ENCODE data around the gene G0S2. TPM values are rescaled to one million over a fixed set of nuclear protein-coding genes. Genes with fewer than 3 reads are reported as not detected.

G0S2 gene
- polyA plus RNA-seq, 1 donor (not counting 4 experiments of a cell fraction or from before 2014, with no cell fraction given), result 46.2 TPM

DNA sequence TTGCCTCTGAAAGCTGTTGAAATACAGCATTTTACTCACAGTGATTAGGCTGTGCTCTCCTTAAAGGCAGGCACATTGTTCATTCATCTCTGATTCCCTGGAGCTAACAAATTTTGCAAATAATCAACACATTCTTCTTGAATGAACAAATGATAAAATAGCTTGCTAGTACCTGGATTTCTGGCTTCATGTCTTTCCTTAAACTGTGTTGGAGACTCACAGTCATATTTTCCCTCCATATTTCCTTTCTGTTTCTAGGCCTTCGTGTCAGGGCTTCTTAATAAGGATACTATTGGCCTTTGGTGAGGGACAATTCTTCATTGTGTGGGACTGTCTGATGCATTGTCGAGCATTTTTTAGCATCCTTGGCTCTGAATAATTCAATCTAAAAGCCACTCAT is 39.1 kb downstream of the G0S2 start:
- H3K4me2 ChIP-seq (ENCODE audit: control insufficient read depth, extremely low read depth, insufficient read depth, low read depth, low read length), result no peak overlapping the region
- H3K36me3 ChIP-seq (ENCODE audit: control insufficient read depth in 2 of 2, extremely low read depth in 1 of 2, insufficient read depth in 2 of 2, low read length in 2 of 2), result no peaks in the 10 kb centered on the region
- no peak overlapping the region for H2AFZ ChIP-seq (ENCODE audit: control insufficient read depth, low read length)
- peaks cover 18% of the 10 kb centered on the region for H3K4me1 ChIP-seq (ENCODE audit: control insufficient read depth, extremely low read depth, insufficient read depth, low read length)
- H3K79me2 ChIP-seq (ENCODE audit: control insufficient read depth, insufficient read depth, low read length), result no peaks in the 10 kb centered on the region
- no peaks in the 10 kb centered on the region for H3K9me3 ChIP-seq (ENCODE audit: control insufficient read depth, low read depth, low read length)
- FAIRE-seq (no peak), DNase-seq (ENCODE audit: low read depth, low spot score) (no peak)
- no peaks in the 10 kb centered on the region for H4K20me1 ChIP-seq (ENCODE audit: control insufficient read depth, extremely low read depth, insufficient read depth, low read length)
- H3K9ac ChIP-seq (ENCODE audit: control insufficient read depth, extremely low read depth, insufficient read depth, low read length), result no peak overlapping the region
- dilution Hi-C loops (cut with MboI; ENCODE audit: extremely low pct_ligation_motif_present, low sequenced_read_pairs), result no loop called here
- TF ChIP-seq, protein P1, sequence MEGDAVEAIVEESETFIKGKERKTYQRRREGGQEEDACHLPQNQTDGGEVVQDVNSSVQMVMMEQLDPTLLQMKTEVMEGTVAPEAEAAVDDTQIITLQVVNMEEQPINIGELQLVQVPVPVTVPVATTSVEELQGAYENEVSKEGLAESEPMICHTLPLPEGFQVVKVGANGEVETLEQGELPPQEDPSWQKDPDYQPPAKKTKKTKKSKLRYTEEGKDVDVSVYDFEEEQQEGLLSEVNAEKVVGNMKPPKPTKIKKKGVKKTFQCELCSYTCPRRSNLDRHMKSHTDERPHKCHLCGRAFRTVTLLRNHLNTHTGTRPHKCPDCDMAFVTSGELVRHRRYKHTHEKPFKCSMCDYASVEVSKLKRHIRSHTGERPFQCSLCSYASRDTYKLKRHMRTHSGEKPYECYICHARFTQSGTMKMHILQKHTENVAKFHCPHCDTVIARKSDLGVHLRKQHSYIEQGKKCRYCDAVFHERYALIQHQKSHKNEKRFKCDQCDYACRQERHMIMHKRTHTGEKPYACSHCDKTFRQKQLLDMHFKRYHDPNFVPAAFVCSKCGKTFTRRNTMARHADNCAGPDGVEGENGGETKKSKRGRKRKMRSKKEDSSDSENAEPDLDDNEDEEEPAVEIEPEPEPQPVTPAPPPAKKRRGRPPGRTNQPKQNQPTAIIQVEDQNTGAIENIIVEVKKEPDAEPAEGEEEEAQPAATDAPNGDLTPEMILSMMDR (optimal IDR thresholded peaks at IDR 0.05 in 1 of 3, IDR thresholded peaks at IDR 0.05 in 1 of 3, conservative IDR thresholded peaks at IDR 0.05 in 1 of 3; ENCODE audit: extremely low read depth in 1 of 3, insufficient read depth in 2 of 3, low read length in 3 of 3), result no peak
- TF ChIP-seq EZH2 (IDR thresholded peaks at IDR 0.05; ENCODE audit: low read length), result no peak
- H3K27ac ChIP-seq (ENCODE audit: control insufficient read depth, insufficient read depth, low read length), result no peak overlapping the region
- no peak overlapping the region for H3K4me3 ChIP-seq (ENCODE audit: control insufficient read depth in 2 of 3, extremely low read depth in 1 of 3, insufficient read depth in 2 of 3, low read depth in 1 of 3, low read length in 3 of 3)
- no peaks in the 10 kb centered on the region for H3K9me1 ChIP-seq (ENCODE audit: control insufficient read depth, extremely low read depth, insufficient read depth, low read length)
- no peaks in the 10 kb centered on the region for H3K27me3 ChIP-seq (ENCODE audit: control insufficient read depth, extremely low read depth, insufficient read depth, low read length)

DNA sequence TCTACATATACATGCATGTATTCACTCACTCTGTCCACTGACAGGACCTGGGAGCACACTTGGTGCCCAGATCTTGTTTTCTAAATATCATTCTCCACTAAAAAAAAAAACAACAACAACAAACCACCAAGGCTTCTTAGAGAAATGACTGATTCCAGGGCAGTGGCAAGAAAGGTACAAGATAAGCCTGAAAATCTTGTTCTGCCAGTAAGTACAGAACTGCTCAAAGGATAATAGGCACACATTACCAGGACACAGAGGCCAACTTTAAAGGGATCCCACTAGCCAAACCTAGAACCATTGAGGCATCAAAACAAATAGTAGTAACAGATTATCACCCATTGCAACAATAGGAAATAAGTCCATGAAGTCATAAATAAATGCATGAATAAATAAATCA is 40.1 kb downstream of the G0S2 start:
- Histone ChIP-seq H3K9ac (ENCODE audit: control insufficient read depth, extremely low read depth, insufficient read depth, low read length) (no peak overlapping the region), H3K4me1 (ENCODE audit: control insufficient read depth, extremely low read depth, insufficient read depth, low read length) (peaks cover 15% of the 10 kb centered on the region), H3K9me3 (ENCODE audit: control insufficient read depth, low read depth, low read length) (no peaks in the 10 kb centered on the region), H3K4me2 (ENCODE audit: control insufficient read depth, extremely low read depth, insufficient read depth, low read depth, low read length) (no peak overlapping the region), H3K36me3 (ENCODE audit: control insufficient read depth in 2 of 2, extremely low read depth in 1 of 2, insufficient read depth in 2 of 2, low read length in 2 of 2) (no peaks in the 10 kb centered on the region), H3K27me3 (ENCODE audit: control insufficient read depth, extremely low read depth, insufficient read depth, low read length) (no peaks in the 10 kb centered on the region), H3K4me3 (ENCODE audit: control insufficient read depth in 2 of 3, extremely low read depth in 1 of 3, insufficient read depth in 2 of 3, low read depth in 1 of 3, low read length in 3 of 3) (no peak overlapping the region), H3K27ac (ENCODE audit: control insufficient read depth, insufficient read depth, low read length) (no peak overlapping the region), H4K20me1 (ENCODE audit: control insufficient read depth, extremely low read depth, insufficient read depth, low read length) (no peaks in the 10 kb centered on the region), H2AFZ (ENCODE audit: control insufficient read depth, low read length) (no peak overlapping the region), H3K9me1 (ENCODE audit: control insufficient read depth, extremely low read depth, insufficient read depth, low read length) (no peaks in the 10 kb centered on the region), H3K79me2 (ENCODE audit: control insufficient read depth, insufficient read depth, low read length) (no peaks in the 10 kb centered on the region)
- dilution Hi-C loops (cut with MboI; ENCODE audit: extremely low pct_ligation_motif_present, low sequenced_read_pairs), result no loop called here
- no peak for FAIRE-seq
- TF ChIP-seq, protein P1 (optimal IDR thresholded peaks at IDR 0.05 in 1 of 3, IDR thresholded peaks at IDR 0.05 in 1 of 3, conservative IDR thresholded peaks at IDR 0.05 in 1 of 3; ENCODE audit: extremely low read depth in 1 of 3, insufficient read depth in 2 of 3, low read length in 3 of 3), result no peak
- TF ChIP-seq EZH2 (IDR thresholded peaks at IDR 0.05; ENCODE audit: low read length), result no peak
- no peak for DNase-seq (ENCODE audit: low read depth, low spot score)
